Measurements from ENCODE around the gene TMEM231. TPM values are rescaled to one million over a fixed set of nuclear protein-coding genes. Genes with fewer than 3 reads are reported as not detected.

The TMEM231 gene
- total RNA-seq, 1 experiment from 2014 or later: 9.7 TPM

GRCh38 chr16:75497558-75497957 is 58.5 kb downstream of the TMEM231 start:
- no TSS peak for BruUV-seq (replicated peaks)
- Histone ChIP-seq H2AFZ (ENCODE audit: low read depth, low read length, poor library complexity, severe bottlenecking) (no peak overlapping the region), H3K4me2 (ENCODE audit: low read length) (no peak overlapping the region), H3K79me2 (ENCODE audit: insufficient read depth, low read length) (peaks cover 5% of the 10 kb centered on the region; the same call in 1 of the 2 replicates), H3K27me3 (ENCODE audit: insufficient read depth, low read length) (no peaks in the 10 kb centered on the region), H3K4me3 (replicated peaks in 1 of 2; ENCODE audit: low read depth in 1 of 2, low read length in 2 of 2) (no peak overlapping the region), H3K36me3 (ENCODE audit: control insufficient read depth in 1 of 2, insufficient read depth in 2 of 2, low read length in 2 of 2) (no peaks in the 10 kb centered on the region), H3K9me3 (ENCODE audit: control insufficient read depth in 1 of 2, insufficient read depth in 1 of 2, low read depth in 1 of 2, low read length in 2 of 2) (no peaks in the 10 kb centered on the region), H3K9ac (ENCODE audit: low read length) (no peak overlapping the region), H4K20me1 (ENCODE audit: insufficient read depth) (no peaks in the 10 kb centered on the region), H3K4me1 (ENCODE audit: control insufficient read depth in 1 of 2, insufficient read depth in 2 of 2, low read length in 2 of 2) (peaks cover 14 to 31% of the 10 kb centered on the region in 2 experiments; a peak in 3 of 4 replicates), H3K27ac (ENCODE audit: low read depth, low read length) (no peak overlapping the region), H3K9me2 (ENCODE audit: insufficient read depth) (no peaks in the 10 kb centered on the region)
- intact Hi-C loops (cut with micrococcal nuclease): no loop called here
- TF ChIP-seq CEBPB (IDR thresholded peaks at IDR 0.05; ENCODE audit: low read depth) (no peak), JUND (IDR thresholded peaks at IDR 0.05) (no peak), YY1 (IDR thresholded peaks at IDR 0.05; ENCODE audit: extremely low read depth, insufficient replicate concordance, low read depth, low read length) (no peak), MAX (IDR thresholded peaks at IDR 0.05) (no peak), POLR2AphosphoS5 (IDR thresholded peaks at IDR 0.05; ENCODE audit: low read depth, low read length) (no peak), POLR2A (IDR thresholded peaks at IDR 0.05; ENCODE audit: borderline replicate concordance, extremely low read depth, insufficient read depth, insufficient read length) (no peak), EZH2 (IDR thresholded peaks at IDR 0.05) (no peak), RAD21 (IDR thresholded peaks at IDR 0.05; ENCODE audit: low read depth) (no peak), EGR1 (IDR thresholded peaks at IDR 0.05; ENCODE audit: low read depth) (no peak), SP1 (IDR thresholded peaks at IDR 0.05; ENCODE audit: low read depth) (no peak), ATF3 (IDR thresholded peaks at IDR 0.05) (no peak), EZH2phosphoT487 (IDR thresholded peaks at IDR 0.05; ENCODE audit: borderline replicate concordance) (no peak), SRF (IDR thresholded peaks at IDR 0.05; ENCODE audit: low read depth) (no peak), CBX3 (IDR thresholded peaks at IDR 0.05; ENCODE audit: low read depth) (no peak), ZFX (IDR thresholded peaks at IDR 0.05) (no peak), TCF7L2 (IDR thresholded peaks at IDR 0.05; ENCODE audit: borderline replicate concordance, extremely low read depth, insufficient read depth, insufficient read length) (no peak), SIN3A (IDR thresholded peaks at IDR 0.05; ENCODE audit: low read depth) (no peak), ZNF274 (IDR thresholded peaks at IDR 0.05; ENCODE audit: low read depth, low read length) (no peak)
- TF ChIP-seq, protein P1, sequence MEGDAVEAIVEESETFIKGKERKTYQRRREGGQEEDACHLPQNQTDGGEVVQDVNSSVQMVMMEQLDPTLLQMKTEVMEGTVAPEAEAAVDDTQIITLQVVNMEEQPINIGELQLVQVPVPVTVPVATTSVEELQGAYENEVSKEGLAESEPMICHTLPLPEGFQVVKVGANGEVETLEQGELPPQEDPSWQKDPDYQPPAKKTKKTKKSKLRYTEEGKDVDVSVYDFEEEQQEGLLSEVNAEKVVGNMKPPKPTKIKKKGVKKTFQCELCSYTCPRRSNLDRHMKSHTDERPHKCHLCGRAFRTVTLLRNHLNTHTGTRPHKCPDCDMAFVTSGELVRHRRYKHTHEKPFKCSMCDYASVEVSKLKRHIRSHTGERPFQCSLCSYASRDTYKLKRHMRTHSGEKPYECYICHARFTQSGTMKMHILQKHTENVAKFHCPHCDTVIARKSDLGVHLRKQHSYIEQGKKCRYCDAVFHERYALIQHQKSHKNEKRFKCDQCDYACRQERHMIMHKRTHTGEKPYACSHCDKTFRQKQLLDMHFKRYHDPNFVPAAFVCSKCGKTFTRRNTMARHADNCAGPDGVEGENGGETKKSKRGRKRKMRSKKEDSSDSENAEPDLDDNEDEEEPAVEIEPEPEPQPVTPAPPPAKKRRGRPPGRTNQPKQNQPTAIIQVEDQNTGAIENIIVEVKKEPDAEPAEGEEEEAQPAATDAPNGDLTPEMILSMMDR (IDR thresholded peaks at IDR 0.05 in 2 of 3, conservative IDR thresholded peaks at IDR 0.05 in 1 of 3; ENCODE audit: borderline replicate concordance in 1 of 3, insufficient read depth in 1 of 3, low read depth in 2 of 3, low read length in 2 of 3): no peak
- ChIA-PET CTCF (interaction anchor here (0.8 kb wide), 1 partner anchor 19 kb away, joined by 4 read pairs; no protein-coding TSS in a partner anchor), RAD21 (ENCODE audit: low non-redundant PET in 1 of 2, low total read pairs in 2 of 2, uncharacterized antibody in 2 of 2, unreplicated experiment in 2 of 2) (no interaction called here), POLR2A (no interaction called here)
- DNase-seq (ENCODE audit: low read depth, low spot score) (no peak), ATAC-seq (no peak)
